Measurements from ENCODE around the gene CYP27C1.
"Not testable (repeated sequence)": the region's sequence is repeated elsewhere in the genome, so short reads cannot be mapped to it uniquely, and the experiment has no call there.

Gene CYP27C1, protein sequence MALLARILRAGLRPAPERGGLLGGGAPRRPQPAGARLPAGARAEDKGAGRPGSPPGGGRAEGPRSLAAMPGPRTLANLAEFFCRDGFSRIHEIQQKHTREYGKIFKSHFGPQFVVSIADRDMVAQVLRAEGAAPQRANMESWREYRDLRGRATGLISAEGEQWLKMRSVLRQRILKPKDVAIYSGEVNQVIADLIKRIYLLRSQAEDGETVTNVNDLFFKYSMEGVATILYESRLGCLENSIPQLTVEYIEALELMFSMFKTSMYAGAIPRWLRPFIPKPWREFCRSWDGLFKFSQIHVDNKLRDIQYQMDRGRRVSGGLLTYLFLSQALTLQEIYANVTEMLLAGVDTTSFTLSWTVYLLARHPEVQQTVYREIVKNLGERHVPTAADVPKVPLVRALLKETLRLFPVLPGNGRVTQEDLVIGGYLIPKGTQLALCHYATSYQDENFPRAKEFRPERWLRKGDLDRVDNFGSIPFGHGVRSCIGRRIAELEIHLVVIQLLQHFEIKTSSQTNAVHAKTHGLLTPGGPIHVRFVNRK

GRCh38 chr2:127220102-127220767 lies at the start of gene CYP27C1:
Gene CYP27C1 (minus strand): TSS chr2:127220299. CDS start chr2:127220270, 29 bp downstream.
- no peak for DNase-seq (ENCODE audit: low read depth)

DNA sequence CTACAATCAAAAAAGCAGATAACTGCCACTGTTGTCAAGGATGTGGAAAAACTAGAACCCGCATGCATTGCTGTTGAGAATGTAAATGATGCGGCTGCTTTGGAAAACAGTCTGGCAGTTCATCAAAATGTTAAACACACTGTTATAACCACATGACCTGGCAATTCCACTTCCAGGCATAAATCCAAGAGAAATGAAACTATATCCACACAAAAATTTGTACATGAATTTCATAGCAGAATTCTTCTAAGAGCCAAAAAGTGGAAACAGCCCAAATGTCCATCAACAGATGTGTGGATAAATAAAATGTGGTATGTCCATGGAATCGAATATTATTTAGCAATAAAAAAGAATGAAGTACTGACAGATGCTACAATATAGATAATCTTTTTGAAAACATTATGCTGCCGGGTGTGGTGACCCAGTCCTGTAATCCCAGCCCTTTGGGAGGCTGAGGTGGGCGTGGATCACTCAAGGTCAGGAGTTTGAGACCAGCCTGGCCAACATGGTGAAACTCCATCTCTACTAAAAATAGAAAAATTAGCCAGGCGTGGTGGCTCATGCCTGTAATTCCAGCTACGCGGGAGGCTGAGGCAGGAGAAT lies 41.8 kb upstream of the CYP27C1 start:
- DNase-seq (ENCODE audit: low read depth), result peak; percentile 73

DNA sequence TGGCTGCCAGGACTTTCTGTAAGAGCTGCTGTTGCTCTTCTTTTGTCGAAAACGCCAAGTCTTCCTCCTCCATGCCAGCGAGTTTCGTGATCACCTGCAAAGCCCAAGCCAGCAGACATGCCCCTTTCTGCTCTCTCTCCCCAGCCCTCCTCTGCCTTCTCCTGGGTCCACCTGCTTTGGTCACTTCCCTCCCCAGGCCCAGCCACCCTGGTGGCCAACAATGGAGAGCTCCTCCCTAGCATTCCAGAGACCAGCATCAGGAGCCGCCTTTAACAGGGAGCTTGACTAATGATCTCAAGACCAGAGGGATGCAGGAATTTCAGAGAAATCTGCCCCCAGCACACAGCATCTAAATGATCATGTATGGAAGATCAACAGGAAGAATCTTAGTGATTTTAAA lies 39.3 kb upstream of the CYP27C1 start:
- DNase-seq (ENCODE audit: low read depth), result no peak

- no peak for DNase-seq (ENCODE audit: low read depth)
Observed at GRCh38 chr2:127256866-127257265, 36.8 kb upstream of the CYP27C1 start.

DNA sequence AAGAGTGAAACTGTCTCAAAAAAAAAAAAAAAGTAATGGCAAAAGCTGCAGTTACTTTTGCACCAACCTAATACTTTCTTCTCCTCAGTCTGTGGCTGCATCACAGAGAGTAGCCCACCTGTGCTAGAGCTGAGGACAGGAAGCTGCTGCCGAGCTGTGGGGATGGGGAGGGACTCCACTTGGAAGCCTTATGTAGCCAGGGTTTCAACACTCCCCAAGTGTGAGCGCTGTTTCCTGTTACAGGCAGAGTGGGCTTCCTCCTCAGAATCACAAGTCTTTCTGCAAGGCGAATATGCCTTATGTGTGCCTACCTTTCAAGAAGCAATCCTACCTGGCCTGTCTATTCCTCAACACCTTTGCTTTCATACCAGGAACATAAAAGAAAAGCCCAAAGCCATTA lies 36.3 kb upstream of the CYP27C1 start:
- no peak for DNase-seq (ENCODE audit: low read depth)

GRCh38 chr2:127255721-127256120 lies 35.6 kb upstream of the CYP27C1 start:
- DNase-seq (ENCODE audit: low read depth), result no peak

DNA sequence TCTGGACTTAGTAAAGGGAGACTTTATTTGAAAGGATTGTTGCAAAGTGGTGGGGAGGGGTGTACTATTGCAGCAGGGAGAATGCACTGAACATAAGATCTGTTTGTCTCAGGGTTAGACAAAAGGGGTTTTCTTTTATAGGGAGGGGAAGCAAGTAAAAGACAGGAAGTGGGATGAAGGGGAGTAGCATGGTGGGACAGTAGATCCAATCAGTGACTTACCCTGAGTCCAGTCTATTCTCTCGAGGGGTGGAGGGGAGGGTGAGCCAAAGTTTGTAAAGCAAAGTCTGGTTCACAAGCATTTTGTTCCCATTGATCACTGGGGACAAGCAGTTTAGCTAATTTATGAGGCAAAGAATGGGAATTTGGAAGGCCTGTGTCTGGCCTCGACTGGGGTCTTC lies 35.0 kb upstream of the CYP27C1 start:
- DNase-seq (ENCODE audit: low read depth), result no peak

- DNase-seq (ENCODE audit: low read depth), result no peak
Observed at GRCh38 chr2:127254386-127254981, 34.4 kb upstream of the CYP27C1 start.

GRCh38 chr2:127241184-127241583 lies 21.1 kb upstream of the CYP27C1 start:
- not testable (repeated sequence) for DNase-seq (ENCODE audit: low read depth)

- no peak for DNase-seq (ENCODE audit: low read depth)
Observed at GRCh38 chr2:127239395-127239794, 19.3 kb upstream of the CYP27C1 start.

DNA sequence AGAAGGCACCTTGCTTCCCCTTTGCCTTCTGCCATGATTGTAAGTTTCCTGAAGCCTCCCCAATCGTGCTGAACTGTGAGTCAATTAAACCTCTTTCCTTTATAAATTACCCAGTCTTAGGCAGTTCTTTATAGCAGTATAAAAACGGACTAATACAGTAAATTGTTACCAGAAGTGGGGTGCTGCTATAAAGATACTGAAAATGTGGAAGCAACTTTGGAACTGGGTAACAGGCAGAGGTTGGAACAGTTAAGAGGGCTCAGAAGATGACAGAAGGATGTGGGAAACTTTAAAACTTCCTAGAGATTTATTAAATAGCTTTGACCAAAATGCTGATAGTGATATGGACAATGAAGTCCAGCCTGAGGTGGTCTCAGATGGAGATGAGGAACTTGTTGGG lies 17.7 kb upstream of the CYP27C1 start:
- not testable (repeated sequence) for DNase-seq (ENCODE audit: low read depth)

- no peak for DNase-seq (ENCODE audit: low read depth)
Observed at GRCh38 chr2:127235082-127235702, 15.1 kb upstream of the CYP27C1 start.

- no peak for DNase-seq (ENCODE audit: low read depth)
Observed at GRCh38 chr2:127233710-127234109, 13.6 kb upstream of the CYP27C1 start.

- peak; percentile 63 for DNase-seq (ENCODE audit: low read depth)
Observed at GRCh38 chr2:127231130-127231865, 11.2 kb upstream of the CYP27C1 start.

DNA sequence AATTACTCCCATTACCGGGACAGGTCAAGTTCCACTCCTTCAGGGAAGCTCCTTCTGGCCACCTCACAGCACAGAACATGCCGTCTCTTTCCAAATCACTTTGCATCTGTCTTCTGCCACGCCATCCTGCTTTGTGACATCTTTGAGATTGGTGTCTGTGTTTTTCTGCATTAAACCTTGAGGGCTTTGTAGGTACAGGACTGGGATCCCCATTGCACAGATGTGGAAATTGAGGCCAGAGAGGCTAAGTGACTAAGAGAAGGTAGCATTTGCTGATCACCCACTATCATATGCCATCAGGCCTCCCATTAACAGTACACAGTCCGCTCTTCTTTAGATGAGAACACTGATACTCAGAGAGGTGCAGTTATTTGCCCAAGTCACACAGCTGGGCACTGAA lies 9.5 kb upstream of the CYP27C1 start:
- no peak for DNase-seq (ENCODE audit: low read depth)

GRCh38 chr2:127228102-127228501 lies 8.0 kb upstream of the CYP27C1 start:
- peak; percentile 48 for DNase-seq (ENCODE audit: low read depth)

DNA sequence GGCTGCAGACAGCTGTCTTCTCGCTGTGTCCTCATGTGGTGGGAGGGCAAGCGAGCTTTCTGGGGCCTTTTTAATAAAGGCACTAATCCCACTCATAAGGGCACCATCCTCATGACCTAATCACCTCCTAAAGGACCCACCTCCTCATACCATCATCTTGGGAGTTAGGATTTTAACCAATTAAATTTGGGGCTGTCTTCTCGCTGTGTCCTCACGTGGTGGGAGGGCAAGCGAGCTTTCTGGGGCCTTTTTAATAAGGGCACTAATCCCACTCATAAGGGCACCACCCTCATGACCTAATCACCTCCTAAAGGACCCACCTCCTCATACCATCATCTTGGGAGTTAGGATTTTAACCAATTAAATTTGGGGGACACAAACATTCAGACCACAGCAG lies 7.2 kb upstream of the CYP27C1 start:
- not testable (repeated sequence) for DNase-seq (ENCODE audit: low read depth)

DNA sequence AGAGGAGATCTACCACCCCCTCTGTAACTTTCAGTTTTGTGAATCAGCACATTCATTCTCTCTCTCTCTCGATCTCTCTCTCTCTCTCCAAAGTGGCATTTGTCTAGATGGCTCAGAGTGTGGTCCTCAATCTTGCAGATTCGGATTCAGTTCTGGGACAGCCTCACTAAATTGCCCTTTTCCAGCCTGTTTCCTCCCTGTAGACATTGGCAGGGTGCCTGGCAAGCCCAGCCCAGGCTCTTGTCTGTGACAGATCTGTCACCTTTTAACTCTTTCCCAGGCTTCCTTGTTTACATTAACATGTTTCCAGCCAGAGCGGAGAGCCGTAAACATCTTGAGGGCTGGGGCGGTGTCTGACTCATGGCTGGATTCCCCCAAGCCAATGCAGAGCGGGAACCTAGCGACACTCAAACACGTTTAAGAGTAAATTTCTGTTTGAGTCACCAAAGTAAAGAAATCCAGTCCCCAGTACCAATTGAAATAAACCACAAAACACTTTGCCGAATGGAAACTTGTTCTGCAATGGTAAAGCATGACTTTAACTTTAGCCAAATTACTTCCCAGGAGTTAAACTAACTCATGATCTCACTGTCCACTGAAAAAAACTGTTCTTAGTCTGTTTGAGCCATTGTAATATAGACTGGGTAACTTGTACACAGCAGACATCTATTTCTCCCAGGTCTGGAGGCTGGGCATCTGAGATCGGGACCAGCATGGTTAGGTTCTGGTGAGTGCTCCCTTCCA lies 6.6 kb upstream of the CYP27C1 start:
- DNase-seq (ENCODE audit: low read depth), result peak; percentile 93

DNA sequence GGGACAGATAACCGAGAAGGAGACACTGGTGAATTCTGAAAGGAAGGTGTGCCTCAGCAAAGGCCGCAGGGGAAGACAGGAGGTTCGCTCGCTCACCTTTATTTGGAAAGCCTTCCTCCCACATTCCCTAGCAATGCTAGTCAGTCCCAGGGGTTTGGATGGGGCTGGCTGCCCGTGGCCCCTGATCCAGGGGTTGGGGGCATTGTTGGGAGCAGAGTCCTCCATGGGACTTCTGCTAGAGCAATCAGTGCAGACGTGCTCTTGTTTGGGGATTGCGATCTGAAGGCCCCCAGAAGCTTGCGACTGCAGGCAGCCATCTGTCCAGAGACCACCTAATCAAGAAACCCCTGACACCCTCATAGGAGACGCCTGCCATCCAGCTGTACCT lies 6.0 kb upstream of the CYP27C1 start:
- no peak for DNase-seq (ENCODE audit: low read depth)

DNA sequence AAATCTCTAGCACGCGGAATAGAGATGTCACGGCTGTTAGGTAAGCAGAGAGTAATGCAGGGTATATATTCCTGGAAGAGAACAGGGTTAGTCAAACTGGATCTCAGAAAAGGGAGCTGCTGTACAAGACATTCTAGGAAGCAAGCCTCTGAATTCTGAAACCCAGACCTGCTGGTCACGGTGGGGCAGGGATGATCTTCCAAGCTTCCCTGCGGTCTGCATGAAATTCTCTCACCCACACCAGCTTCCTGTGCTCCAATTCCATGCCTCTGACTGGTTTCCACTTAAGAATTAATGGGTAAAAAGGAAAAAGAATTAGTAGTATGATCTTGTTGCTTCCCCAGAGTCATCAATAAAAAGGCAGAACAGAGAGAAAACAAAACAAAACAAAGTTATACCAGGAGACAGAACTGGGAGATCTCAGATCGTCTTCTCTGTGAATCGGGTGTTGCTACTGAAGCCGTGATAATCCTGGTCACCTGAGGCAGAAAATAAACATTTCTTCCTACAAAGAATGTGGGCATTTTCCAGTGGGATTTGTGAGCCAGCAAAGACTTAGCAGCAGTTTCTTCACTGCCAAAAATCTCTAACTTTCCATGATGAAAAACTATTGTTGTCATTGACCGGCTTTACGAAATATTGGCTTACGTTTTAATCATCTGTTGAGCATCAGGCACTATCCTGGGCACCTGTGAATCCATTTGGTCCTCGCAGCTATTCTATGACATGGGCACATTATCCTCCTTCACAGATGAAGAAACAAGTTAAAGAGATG lies 5.3 kb upstream of the CYP27C1 start:
- DNase-seq (ENCODE audit: low read depth), result peak; percentile 61
